Measurements from ENCODE around the gene MAN1C1. TPM values are rescaled to one million over a fixed set of nuclear protein-coding genes. Genes with fewer than 3 reads are reported as not detected.
A peak's percentile ranks its signal among the peaks of the same experiment; 100 is the strongest.
"Not testable (repeated sequence)": the region's sequence is repeated elsewhere in the genome, so short reads cannot be mapped to it uniquely, and the experiment has no call there.

The MAN1C1 gene
- total RNA-seq, 4 donors from 2014 or later = 5.0 to 31.1 (median 7.9) TPM

GRCh38 chr1:25662061-25662460 lies 45.5 kb downstream of the MAN1C1 start:
- DNase-seq = no peak
- Histone ChIP-seq H3K27ac (no peak overlapping the region), H3K36me3 (no peaks in the 10 kb centered on the region), H3K9me3 (no peaks in the 10 kb centered on the region), H3K4me1 (peaks cover 3 to 5% of the 10 kb centered on the region in 2 donors), H3K27me3 (no peaks in the 10 kb centered on the region), H3K4me3 (no peak overlapping the region)
- intact Hi-C loops (cut with DNase I; ENCODE audit: low total_unique reads) = no loop called here
- TF ChIP-seq, protein P1, sequence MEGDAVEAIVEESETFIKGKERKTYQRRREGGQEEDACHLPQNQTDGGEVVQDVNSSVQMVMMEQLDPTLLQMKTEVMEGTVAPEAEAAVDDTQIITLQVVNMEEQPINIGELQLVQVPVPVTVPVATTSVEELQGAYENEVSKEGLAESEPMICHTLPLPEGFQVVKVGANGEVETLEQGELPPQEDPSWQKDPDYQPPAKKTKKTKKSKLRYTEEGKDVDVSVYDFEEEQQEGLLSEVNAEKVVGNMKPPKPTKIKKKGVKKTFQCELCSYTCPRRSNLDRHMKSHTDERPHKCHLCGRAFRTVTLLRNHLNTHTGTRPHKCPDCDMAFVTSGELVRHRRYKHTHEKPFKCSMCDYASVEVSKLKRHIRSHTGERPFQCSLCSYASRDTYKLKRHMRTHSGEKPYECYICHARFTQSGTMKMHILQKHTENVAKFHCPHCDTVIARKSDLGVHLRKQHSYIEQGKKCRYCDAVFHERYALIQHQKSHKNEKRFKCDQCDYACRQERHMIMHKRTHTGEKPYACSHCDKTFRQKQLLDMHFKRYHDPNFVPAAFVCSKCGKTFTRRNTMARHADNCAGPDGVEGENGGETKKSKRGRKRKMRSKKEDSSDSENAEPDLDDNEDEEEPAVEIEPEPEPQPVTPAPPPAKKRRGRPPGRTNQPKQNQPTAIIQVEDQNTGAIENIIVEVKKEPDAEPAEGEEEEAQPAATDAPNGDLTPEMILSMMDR (IDR thresholded peaks at IDR 0.05) = no peak
- TF ChIP-seq POLR2A (IDR thresholded peaks at IDR 0.05) = no peak

GRCh38 chr1:25662959-25663358 lies 46.4 kb downstream of the MAN1C1 start:
- H3K27ac ChIP-seq; H3K4me1 ChIP-seq; intact Hi-C loops (cut with DNase I; ENCODE audit: low total_unique reads); H3K27me3 ChIP-seq; H3K4me3 ChIP-seq; DNase-seq; H3K36me3 ChIP-seq; H3K9me3 ChIP-seq: not testable (repeated sequence)

DNA sequence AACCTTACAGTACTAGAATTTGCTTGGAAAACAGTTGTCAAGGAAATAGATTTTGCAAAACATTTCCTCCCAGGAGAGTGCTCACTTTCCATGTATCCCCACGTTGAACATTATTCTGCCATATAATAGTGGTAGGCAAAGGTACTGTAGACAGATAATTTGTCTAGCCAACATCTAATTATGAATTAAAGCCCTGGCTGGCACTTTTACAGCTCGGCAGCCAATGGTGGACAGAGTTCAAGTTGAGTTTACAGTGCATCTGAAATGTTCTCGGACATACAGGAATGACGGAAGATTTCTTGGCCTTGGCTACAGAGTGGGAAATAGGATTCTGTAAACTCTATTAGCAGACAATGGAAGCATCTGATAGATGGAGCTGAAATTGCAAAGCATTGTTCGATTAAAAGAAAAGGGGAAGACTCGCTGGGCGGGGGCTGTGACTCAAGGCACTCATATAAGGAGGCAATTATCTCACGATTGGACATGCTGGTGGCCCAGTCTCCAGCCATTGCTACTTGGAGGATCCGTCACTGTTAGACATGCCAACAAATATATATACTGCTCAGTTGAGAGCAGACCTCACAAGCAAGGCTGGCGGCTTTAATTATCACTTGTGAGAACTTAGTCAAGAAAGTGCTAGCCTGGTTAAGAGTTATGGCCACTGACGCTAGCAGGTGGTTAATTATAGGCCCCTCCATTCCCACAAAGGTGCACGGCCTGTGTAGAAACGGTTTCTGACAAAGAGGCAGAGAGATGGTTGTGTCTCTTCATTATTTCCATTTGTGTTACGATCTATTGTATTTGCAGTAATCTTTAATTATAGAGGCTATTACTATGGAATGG lies 48.0 kb downstream of the MAN1C1 start:
- H3K27ac ChIP-seq = peak overlapping the region; percentile 34 to 35
- intact Hi-C loops (cut with DNase I; ENCODE audit: low total_unique reads) = no loop called here
- TF ChIP-seq, protein P1 (IDR thresholded peaks at IDR 0.05) = no peak
- no peak for TF ChIP-seq POLR2A (IDR thresholded peaks at IDR 0.05)

DNA sequence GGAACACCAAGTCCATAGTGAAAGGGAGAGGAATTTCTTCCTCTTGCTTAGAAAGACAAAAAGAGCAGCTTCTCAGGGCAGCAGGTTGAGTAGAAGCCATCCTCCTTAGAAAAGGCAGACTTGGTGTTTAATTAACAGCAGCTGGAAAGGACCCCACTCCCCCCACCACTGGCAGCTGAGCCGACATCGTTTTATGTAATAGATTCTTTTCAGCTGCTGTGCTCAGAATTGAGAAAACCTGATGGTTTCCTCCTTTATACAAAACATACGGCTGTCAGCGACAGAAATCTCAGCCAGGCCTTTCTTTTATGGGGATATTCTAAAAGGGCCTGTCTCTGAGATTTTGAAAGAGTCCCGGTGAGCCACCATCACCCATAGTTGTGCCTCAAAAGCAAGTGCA lies 49.9 kb downstream of the MAN1C1 start:
- no peaks in the 10 kb centered on the region for H3K27me3 ChIP-seq
- H3K36me3 ChIP-seq = no peaks in the 10 kb centered on the region
- H3K9me3 ChIP-seq = no peaks in the 10 kb centered on the region
- peak in 1 of 2 donors; percentile 52 for DNase-seq
- H3K27ac ChIP-seq = peak overlapping the region; percentile 64 to 79
- TF ChIP-seq, protein P1 (IDR thresholded peaks at IDR 0.05) = no peak
- TF ChIP-seq POLR2A (IDR thresholded peaks at IDR 0.05) = no peak
- peaks cover 0 to 6% of the 10 kb centered on the region in 2 donors for H3K4me1 ChIP-seq
- intact Hi-C loops (cut with DNase I; ENCODE audit: low total_unique reads) = no loop called here
- no peak overlapping the region for H3K4me3 ChIP-seq

More for the DNA sequence above, 48.0 kb downstream of the MAN1C1 start:
- H3K4me1 ChIP-seq = peaks cover 0 to 6% of the 10 kb centered on the region in 2 donors
- no peak overlapping the region for H3K4me3 ChIP-seq
- H3K9me3 ChIP-seq = no peaks in the 10 kb centered on the region
- no peaks in the 10 kb centered on the region for H3K27me3 ChIP-seq
- H3K36me3 ChIP-seq = no peaks in the 10 kb centered on the region
- DNase-seq = no peak

GRCh38 chr1:25668931-25669573 lies 52.5 kb downstream of the MAN1C1 start:
- no peak overlapping the region for H3K4me3 ChIP-seq
- H3K36me3 ChIP-seq = no peaks in the 10 kb centered on the region
- peaks cover 0 to 6% of the 10 kb centered on the region in 2 donors for H3K4me1 ChIP-seq
- no peak for TF ChIP-seq POLR2A (IDR thresholded peaks at IDR 0.05)
- TF ChIP-seq, protein P1 (IDR thresholded peaks at IDR 0.05) = no peak
- H3K27me3 ChIP-seq = no peaks in the 10 kb centered on the region
- intact Hi-C loops (cut with DNase I; ENCODE audit: low total_unique reads) = no loop called here
- no peaks in the 10 kb centered on the region for H3K9me3 ChIP-seq
- peak overlapping the region; percentile 64 to 79 for H3K27ac ChIP-seq
- no peak for DNase-seq

Measured in uterus (tissue), 4 donors.